Measurements from ENCODE around the gene TNNI2.

TNNI2 gene

DNA sequence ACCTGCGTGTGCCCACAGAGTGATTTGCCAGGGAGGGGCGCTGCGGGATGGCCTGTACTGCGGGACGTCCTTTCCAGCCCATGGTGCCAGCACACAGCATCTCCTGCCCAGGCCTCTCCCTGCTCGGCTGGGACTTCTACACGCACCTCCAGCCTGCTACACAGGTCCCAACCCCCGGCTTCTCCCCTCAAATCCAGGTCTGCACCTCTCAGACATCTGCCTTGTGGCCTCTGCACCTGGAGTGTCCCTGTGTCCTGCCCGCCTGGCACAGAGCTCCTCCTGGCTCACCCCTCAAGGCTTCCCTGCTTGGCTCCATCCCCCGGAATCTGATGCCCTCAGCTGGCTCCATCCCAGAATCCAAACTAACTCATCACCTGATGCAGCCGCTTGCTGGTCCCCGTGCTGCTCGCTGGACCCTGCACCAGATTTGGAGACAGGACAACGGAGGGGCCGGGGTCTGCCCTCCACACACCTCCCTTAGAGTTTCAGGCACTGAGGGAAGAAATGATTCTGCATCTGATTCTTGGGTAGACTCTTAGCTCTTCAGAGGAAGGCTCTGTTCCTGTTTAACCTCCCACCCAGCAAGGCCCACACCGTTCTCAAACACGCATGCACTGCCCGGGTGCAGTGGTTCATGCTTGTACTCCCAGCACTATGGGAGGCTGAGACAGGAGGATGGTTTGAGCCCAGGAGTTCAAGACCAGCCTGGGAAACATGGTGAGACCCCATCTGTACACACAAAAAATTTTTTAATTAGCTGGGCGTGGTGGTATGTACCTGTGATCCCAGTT, 10.1 kb downstream of the TNNI2 start:
- Histone ChIP-seq H3K4me3 (ENCODE audit: low read depth, low read length) (no peak overlapping the region), H3K27me3 (ENCODE audit: insufficient read depth, low read length) (no peaks in the 10 kb centered on the region), H3K27ac (ENCODE audit: low read depth, low read length) (no peak overlapping the region), H3K36me3 (ENCODE audit: insufficient read depth, low read length) (no peaks in the 10 kb centered on the region), H3K4me1 (ENCODE audit: control insufficient read depth, insufficient read depth, low read length, unreplicated experiment) (peaks cover 13% of the 10 kb centered on the region), H2AFZ (ENCODE audit: low read length, unreplicated experiment) (no peak overlapping the region), H3K79me2 (ENCODE audit: control insufficient read depth, insufficient read depth, low read length, unreplicated experiment) (no peaks in the 10 kb centered on the region)

DNA sequence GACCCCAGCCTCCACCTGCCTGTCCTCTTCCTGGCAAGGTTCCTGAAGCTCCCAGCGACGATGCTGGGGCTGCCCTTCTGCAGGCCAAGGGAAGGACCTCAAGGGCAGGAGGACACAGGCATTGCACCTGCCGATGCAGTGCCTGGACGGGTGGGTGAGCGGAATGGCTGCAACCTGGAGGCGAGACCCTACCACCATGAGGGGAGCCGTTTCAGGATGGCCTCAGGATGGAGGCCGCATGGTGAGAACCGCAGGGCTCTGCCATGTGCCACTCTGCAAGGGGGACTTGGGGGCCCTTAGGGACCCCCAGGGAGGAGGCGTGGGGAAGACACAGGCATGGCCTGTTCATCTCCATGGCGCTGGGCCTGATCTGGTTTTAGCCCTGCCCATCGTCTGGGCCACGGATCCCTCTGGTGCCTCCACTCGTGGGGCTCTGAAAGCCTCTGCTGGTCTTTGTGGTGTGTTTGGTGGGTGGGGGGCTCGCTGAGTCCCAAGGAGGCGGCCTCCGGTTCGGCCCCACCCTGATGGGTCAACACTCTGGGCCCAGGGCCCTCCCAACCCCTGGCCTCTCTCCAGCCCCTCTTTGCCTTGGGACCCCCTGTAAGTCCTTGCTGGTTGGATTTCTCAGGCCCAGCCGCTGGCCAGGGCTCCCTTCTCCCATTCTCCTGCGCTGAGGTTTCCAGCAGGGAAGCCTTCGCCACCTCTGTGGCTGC, 12.8 kb downstream of the TNNI2 start:
- Histone ChIP-seq H3K36me3 (ENCODE audit: insufficient read depth, low read length) (no peaks in the 10 kb centered on the region), H3K4me3 (ENCODE audit: low read depth, low read length) (no peak overlapping the region), H3K79me2 (ENCODE audit: control insufficient read depth, insufficient read depth, low read length, unreplicated experiment) (no peaks in the 10 kb centered on the region), H3K4me1 (ENCODE audit: control insufficient read depth, insufficient read depth, low read length, unreplicated experiment) (no peaks in the 10 kb centered on the region), H2AFZ (ENCODE audit: low read length, unreplicated experiment) (no peak overlapping the region), H3K27me3 (ENCODE audit: insufficient read depth, low read length) (no peaks in the 10 kb centered on the region), H3K27ac (ENCODE audit: low read depth, low read length) (no peak overlapping the region)

DNA sequence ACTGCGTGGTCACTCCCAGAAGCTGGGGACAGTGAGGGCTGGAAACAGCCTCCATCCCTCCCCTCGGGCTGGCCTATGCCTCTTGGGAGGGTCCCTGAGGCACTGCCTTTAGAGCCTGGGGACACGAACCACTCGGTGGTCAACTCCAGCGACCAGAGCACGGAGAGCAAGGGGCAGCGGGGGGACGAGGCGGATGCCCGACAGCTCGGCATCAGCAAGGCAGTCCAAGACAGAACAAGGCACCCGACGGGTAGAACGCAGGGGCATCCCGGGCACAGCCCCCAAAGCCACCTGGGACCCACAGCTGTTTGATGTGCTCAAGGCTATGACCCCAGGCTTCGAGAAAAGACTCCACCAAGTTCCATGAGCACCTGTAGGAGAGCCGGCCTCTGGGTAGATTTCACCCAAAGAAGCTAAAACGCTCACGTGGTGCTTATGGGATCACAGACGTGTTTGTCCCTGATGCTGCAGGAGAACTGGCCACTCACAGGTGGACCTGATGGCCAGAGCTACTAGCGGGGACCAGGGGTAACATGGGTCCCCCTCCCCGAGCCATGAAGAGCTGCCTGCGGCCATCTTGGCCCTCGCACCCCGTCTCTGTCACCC, 13.6 kb downstream of the TNNI2 start:
- H3K79me2 ChIP-seq (ENCODE audit: control insufficient read depth, insufficient read depth, low read length, unreplicated experiment): no peaks in the 10 kb centered on the region

DNA sequence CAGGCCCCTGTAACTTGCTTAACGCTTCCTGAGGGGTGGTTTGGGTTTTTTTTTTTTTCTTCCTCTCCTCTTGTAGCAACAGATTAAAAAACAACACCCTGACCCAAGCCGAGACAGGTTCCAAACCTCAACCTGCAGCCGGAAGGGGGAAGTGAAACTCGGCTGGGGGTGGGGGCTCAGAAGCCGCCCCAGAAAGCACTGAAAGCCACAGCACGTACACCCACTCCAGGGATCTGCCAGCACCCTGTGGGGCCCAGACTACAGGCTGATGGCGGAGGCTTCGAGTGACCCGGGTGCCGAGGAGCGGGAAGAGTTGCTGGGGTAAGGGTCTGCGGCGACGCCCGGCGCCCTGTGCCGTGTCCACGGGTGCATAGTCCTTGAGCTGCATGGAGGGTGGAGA, 14.1 kb downstream of the TNNI2 start, which contains the start of gene LSP1:
TSS of gene LSP1 (plus strand) at position 208 of the 400 bp plus-strand sequence. CDS start at position 269, 61 bp downstream.
- Histone ChIP-seq H3K4me3 (ENCODE audit: low read depth, low read length) (no peak within 1 kb of the TSS), H3K27ac (ENCODE audit: low read depth, low read length) (no peak within 1 kb of the TSS), H3K79me2 (ENCODE audit: control insufficient read depth, insufficient read depth, low read length, unreplicated experiment) (no peaks in the 10 kb centered on the region), H3K4me1 (ENCODE audit: control insufficient read depth, insufficient read depth, low read length, unreplicated experiment) (no peaks in the 10 kb centered on the region), H3K27me3 (ENCODE audit: insufficient read depth, low read length) (no peaks in the 10 kb centered on the region), H2AFZ (ENCODE audit: low read length, unreplicated experiment) (no peak within 1 kb of the TSS), H3K36me3 (ENCODE audit: insufficient read depth, low read length) (no peaks in the 10 kb centered on the region)

More for the DNA sequence above, 13.6 kb downstream of the TNNI2 start:
- no peak overlapping the region for H3K4me3 ChIP-seq (ENCODE audit: low read depth, low read length)
- H3K4me1 ChIP-seq (ENCODE audit: control insufficient read depth, insufficient read depth, low read length, unreplicated experiment): no peaks in the 10 kb centered on the region
- H2AFZ ChIP-seq (ENCODE audit: low read length, unreplicated experiment): no peak overlapping the region
- no peaks in the 10 kb centered on the region for H3K27me3 ChIP-seq (ENCODE audit: insufficient read depth, low read length)
- H3K36me3 ChIP-seq (ENCODE audit: insufficient read depth, low read length): no peaks in the 10 kb centered on the region
- H3K27ac ChIP-seq (ENCODE audit: low read depth, low read length): no peak overlapping the region

DNA sequence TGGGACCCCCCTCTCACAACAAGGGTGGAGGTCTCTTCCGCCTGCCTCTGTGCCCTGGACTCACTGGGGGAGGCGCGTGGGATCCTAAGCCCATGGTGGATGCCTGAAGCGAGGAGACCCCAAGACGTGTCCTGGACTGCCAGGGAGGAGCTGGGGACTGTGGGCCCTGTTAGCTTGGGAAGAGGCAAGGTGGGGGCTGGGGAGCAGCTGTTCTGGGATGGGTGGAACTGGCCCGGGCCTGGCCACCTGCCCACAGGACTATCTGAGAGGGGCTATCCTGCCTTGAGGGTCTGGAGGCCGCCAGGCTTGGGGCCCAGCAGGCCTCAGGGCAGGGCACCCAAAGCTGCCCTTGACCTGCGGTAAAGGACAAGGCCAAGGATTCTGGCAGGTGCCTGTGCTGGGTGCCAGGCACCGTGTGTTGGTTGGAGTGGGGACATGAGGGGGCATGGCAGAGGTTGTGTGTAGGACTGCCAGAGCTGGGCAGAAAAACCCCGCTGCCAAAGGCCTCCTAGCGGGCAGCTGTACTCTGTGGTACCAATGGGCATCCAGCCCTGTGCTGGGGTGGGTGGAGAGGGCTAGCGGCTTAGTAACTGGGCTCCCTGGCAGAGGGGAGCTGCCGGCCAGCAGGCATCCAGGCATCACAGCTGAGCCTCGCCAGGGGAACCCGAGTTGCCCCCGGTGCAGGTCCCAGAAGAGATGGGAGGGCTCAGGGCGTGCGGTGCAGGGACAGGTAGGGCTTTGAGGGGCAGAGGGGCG, 14.8 kb downstream of the TNNI2 start:
- H3K79me2 ChIP-seq (ENCODE audit: control insufficient read depth, insufficient read depth, low read length, unreplicated experiment): no peaks in the 10 kb centered on the region
- no peak overlapping the region for H3K4me3 ChIP-seq (ENCODE audit: low read depth, low read length)
- no peaks in the 10 kb centered on the region for H3K36me3 ChIP-seq (ENCODE audit: insufficient read depth, low read length)
- H3K4me1 ChIP-seq (ENCODE audit: control insufficient read depth, insufficient read depth, low read length, unreplicated experiment): no peaks in the 10 kb centered on the region
- H3K27me3 ChIP-seq (ENCODE audit: insufficient read depth, low read length): no peaks in the 10 kb centered on the region
- H3K27ac ChIP-seq (ENCODE audit: low read depth, low read length): no peak overlapping the region
- no peak overlapping the region for H2AFZ ChIP-seq (ENCODE audit: low read length, unreplicated experiment)

DNA sequence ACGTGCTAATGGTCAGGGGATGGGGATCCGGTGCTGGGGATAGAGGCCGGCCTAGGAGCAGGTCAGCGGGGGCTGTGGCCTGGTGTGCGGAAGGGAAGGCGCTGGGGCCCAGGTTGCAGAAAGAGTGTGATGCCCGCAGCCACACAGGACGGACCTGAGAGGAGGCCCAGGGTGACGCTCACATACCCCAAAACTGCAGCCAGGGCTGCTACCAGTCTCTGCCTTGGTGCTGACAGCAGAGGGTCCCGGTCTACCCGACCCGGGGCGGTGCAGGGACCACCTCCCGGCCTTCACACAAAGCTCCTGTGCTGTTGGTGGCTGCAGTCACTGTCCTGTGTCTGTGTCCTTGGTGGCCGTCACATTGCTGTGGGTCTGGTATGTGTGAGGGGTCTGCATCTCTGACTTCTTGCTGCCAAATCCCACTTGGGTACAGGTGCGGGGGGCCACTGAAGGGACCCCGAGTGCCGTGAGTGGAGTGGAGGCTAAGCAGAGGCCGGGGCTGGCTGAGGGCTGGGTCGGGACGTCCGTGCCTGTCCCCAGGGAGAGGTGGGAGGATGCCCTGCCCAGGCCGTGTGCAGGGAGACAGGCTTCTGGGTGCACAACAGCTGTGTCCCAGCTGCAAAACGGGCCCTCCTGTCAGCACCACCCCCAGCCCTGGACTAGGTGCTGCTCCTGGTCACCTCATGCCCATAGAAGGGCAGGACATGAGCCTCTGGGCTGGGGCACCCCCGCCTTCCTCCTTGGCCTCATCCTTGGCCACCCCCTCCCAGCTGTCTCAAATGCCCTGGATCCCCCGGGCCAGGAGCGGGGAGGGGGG, 15.6 kb downstream of the TNNI2 start:
- Histone ChIP-seq H2AFZ (ENCODE audit: low read length, unreplicated experiment) (no peak overlapping the region), H3K79me2 (ENCODE audit: control insufficient read depth, insufficient read depth, low read length, unreplicated experiment) (no peaks in the 10 kb centered on the region), H3K27me3 (ENCODE audit: insufficient read depth, low read length) (no peaks in the 10 kb centered on the region), H3K4me3 (ENCODE audit: low read depth, low read length) (no peak overlapping the region), H3K4me1 (ENCODE audit: control insufficient read depth, insufficient read depth, low read length, unreplicated experiment) (no peaks in the 10 kb centered on the region), H3K27ac (ENCODE audit: low read depth, low read length) (no peak overlapping the region), H3K36me3 (ENCODE audit: insufficient read depth, low read length) (no peaks in the 10 kb centered on the region)

DNA sequence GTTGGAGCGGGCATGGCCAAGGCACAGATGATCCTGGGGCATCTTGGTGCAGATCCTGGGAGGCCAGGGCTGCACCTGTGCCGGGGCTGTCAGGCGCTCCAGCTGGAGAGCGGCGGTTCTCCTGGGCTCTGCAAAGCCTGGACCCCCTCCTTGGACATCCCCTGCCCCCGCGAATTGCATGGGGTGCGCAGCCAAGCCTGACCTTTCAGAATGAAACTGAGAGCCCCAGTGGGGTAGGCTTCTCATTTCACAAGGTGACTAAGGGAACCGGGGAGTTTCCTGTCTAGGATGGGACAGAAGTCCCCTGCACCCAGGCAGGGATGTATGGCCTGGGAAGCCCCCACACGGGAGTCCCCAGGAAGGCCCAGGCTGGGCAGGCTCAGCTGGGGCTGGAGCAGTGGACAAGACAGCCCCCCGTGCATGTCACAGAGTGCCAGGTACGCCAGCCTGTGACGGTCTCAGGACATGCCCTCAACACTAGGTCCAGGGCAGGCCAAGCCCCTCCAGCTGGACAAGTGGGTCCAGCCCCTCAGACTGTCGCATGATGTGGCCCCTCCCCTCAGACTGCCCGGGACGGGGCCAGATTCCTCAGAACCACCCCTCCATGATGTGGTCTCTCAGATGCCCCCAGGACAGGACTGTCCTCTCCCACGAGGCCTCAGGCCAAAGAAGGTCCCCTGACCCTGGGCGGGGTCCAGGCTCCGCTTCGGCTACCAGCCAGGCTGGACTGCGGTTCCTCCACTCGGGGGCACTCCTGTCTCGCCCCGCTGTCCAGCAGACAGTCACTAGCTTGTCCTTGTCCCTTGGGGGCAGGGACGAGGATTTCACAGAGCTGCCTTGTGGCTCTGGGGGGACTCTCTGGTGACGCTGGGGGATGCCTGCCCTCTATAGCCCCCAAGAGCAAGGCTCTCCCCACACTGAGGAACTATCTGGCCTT, 16.4 kb downstream of the TNNI2 start:
- H3K4me1 ChIP-seq (ENCODE audit: control insufficient read depth, insufficient read depth, low read length, unreplicated experiment): no peaks in the 10 kb centered on the region

DNA sequence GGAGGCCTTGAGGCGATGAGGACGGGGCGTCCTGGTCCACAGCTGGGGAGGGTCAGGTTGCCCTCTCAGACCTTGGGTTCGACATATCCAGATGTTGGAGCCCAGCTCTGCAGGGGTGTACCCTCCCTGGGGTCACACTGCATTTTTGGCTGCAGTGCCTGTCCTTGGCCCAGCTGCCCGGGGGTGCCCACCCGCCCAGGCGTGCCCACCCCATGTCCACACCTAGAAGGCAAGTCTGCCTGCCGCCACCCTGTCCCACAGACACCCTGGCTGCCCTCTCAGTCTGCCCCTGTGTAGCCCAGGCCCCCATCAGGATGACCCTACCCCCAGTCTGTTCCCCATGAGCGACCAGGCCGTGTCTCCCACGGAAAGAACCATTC, 17.1 kb downstream of the TNNI2 start:
- no peaks in the 10 kb centered on the region for H3K79me2 ChIP-seq (ENCODE audit: control insufficient read depth, insufficient read depth, low read length, unreplicated experiment)
- no peak overlapping the region for H3K27ac ChIP-seq (ENCODE audit: low read depth, low read length)
- no peaks in the 10 kb centered on the region for H3K4me1 ChIP-seq (ENCODE audit: control insufficient read depth, insufficient read depth, low read length, unreplicated experiment)
- no peaks in the 10 kb centered on the region for H3K27me3 ChIP-seq (ENCODE audit: insufficient read depth, low read length)
- no peaks in the 10 kb centered on the region for H3K36me3 ChIP-seq (ENCODE audit: insufficient read depth, low read length)
- no peak overlapping the region for H2AFZ ChIP-seq (ENCODE audit: low read length, unreplicated experiment)
- no peak overlapping the region for H3K4me3 ChIP-seq (ENCODE audit: low read depth, low read length)

More for the DNA sequence above, 16.4 kb downstream of the TNNI2 start:
- H3K79me2 ChIP-seq (ENCODE audit: control insufficient read depth, insufficient read depth, low read length, unreplicated experiment): no peaks in the 10 kb centered on the region
- H3K36me3 ChIP-seq (ENCODE audit: insufficient read depth, low read length): no peaks in the 10 kb centered on the region
- no peak overlapping the region for H3K27ac ChIP-seq (ENCODE audit: low read depth, low read length)
- no peaks in the 10 kb centered on the region for H3K27me3 ChIP-seq (ENCODE audit: insufficient read depth, low read length)
- H2AFZ ChIP-seq (ENCODE audit: low read length, unreplicated experiment): no peak overlapping the region
- no peak overlapping the region for H3K4me3 ChIP-seq (ENCODE audit: low read depth, low read length)

DNA sequence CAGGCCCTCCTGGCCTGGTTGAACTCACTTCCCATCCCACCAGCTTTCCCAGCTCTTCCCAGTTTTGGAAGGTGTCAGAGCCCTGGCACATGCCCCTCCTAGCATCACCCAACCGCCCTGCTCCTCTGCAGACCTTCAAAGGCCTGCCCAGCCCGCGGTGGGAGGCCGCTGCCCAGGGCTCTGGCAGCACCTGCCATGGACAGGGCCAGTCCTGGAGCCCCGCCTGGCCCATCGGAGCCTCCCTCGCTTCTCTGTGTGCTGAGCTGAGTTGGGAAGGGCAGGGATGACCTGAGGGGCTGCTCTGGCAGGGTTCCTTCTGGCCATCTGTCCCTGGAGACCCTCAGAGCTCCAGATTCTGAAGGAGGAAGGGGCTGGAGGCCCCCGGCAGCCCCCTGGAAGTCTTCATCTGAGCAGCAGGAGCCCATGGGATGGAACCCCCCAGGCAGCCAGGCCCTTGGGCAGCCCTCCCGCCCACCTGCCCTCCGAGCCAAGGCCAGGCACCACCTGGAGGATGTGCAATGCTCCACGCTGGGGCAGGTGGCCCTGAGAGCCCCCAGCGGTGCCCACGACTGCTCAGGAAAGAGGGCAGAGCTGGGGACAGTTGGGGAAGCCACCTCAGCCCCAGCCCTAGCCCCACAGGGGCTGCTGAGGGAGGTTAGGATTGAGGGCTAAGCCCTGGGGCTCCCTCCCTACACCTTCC, 17.7 kb downstream of the TNNI2 start:
- H3K36me3 ChIP-seq (ENCODE audit: insufficient read depth, low read length): no peaks in the 10 kb centered on the region
- H3K79me2 ChIP-seq (ENCODE audit: control insufficient read depth, insufficient read depth, low read length, unreplicated experiment): no peaks in the 10 kb centered on the region
- no peak overlapping the region for H3K27ac ChIP-seq (ENCODE audit: low read depth, low read length)
- no peaks in the 10 kb centered on the region for H3K4me1 ChIP-seq (ENCODE audit: control insufficient read depth, insufficient read depth, low read length, unreplicated experiment)
- H2AFZ ChIP-seq (ENCODE audit: low read length, unreplicated experiment): no peak overlapping the region
- no peaks in the 10 kb centered on the region for H3K27me3 ChIP-seq (ENCODE audit: insufficient read depth, low read length)
- H3K4me3 ChIP-seq (ENCODE audit: low read depth, low read length): no peak overlapping the region
